Measurements from ENCODE around the gene PPP6R2. TPM values are rescaled to one million over a fixed set of nuclear protein-coding genes. Genes with fewer than 3 reads are reported as not detected.

The PPP6R2 gene
- total RNA-seq, 2 experiments from 2014 or later: 56.5 to 58.9 TPM

- ChIA-PET POLR2A (interaction anchor here (0.5 to 2.1 kb wide), 3 partner anchors 13 to 223 kb away, joined by 3 to 9 read pairs (median 4); partner anchors contain the start of gene SCO2), CTCF (no interaction called here)
- DNase-seq: no peak
- Mint-ChIP-seq H3K4me3 (no peak overlapping the region), H3K27me3 (peaks cover 6% of the 10 kb centered on the region), H3K27ac (no peak overlapping the region), H3K4me1 (peaks cover 19% of the 10 kb centered on the region), H3K9me3 (no peaks in the 10 kb centered on the region), H3K36me3 (ENCODE audit: low read depth) (no peaks in the 10 kb centered on the region)
These were observed 41.0 kb upstream of the PPP6R2 start for GRCh38 chr22:50302041-50302541.

GRCh38 chr22:50302564-50302963, 40.6 kb upstream of the PPP6R2 start:
- POLR2A ChIA-PET: interaction anchor here (0.5 to 2.1 kb wide), 3 partner anchors 13 to 223 kb away, joined by 3 to 9 read pairs (median 4); partner anchors contain the start of gene SCO2
- CTCF ChIA-PET: no interaction called here

GRCh38 chr22:50303515-50303847, 39.6 kb upstream of the PPP6R2 start:
- Mint-ChIP-seq H3K36me3 (ENCODE audit: low read depth) (no peaks in the 10 kb centered on the region), H3K4me1 (peaks cover 20% of the 10 kb centered on the region), H3K4me3 (no peak overlapping the region), H3K27me3 (peaks cover 6% of the 10 kb centered on the region), H3K9me3 (no peaks in the 10 kb centered on the region), H3K27ac (no peak overlapping the region)
- ChIA-PET POLR2A (interaction anchor here (1.0 kb wide), 1 partner anchor 23 kb away, joined by 3 read pairs; the partner anchor contains the start of gene DENND6B), CTCF (interaction anchor here (1.1 to 1.7 kb wide), 2 partner anchors 22 to 27 kb away, joined by 5 to 6 read pairs; no protein-coding TSS in a partner anchor)
- DNase-seq: no peak

More at GRCh38 chr22:50302564-50302963, 40.6 kb upstream of the PPP6R2 start:
- Mint-ChIP-seq H3K36me3 (ENCODE audit: low read depth) (no peaks in the 10 kb centered on the region), H3K4me3 (no peak overlapping the region), H3K9me3 (no peaks in the 10 kb centered on the region), H3K27ac (no peak overlapping the region), H3K27me3 (peaks cover 6% of the 10 kb centered on the region), H3K4me1 (peaks cover 19% of the 10 kb centered on the region)
- no peak for DNase-seq

GRCh38 chr22:50303848-50304527, 39.1 kb upstream of the PPP6R2 start:
- Mint-ChIP-seq H3K27ac (no peak overlapping the region), H3K27me3 (peaks cover 9% of the 10 kb centered on the region), H3K36me3 (ENCODE audit: low read depth) (no peaks in the 10 kb centered on the region), H3K4me1 (peaks cover 23% of the 10 kb centered on the region), H3K4me3 (no peak overlapping the region), H3K9me3 (no peaks in the 10 kb centered on the region)
- POLR2A ChIA-PET: interaction anchor here (1.0 kb wide), 1 partner anchor 23 kb away, joined by 3 read pairs; the partner anchor contains the start of gene DENND6B
- CTCF ChIA-PET: interaction anchor here (1.1 to 1.7 kb wide), 3 partner anchors 10 to 28 kb away, joined by 3 to 6 read pairs (median 5); no protein-coding TSS in a partner anchor
- DNase-seq: no peak

GRCh38 chr22:50304528-50305392, 38.4 kb upstream of the PPP6R2 start:
- no peaks in the 10 kb centered on the region for H3K36me3 Mint-ChIP-seq (ENCODE audit: low read depth)

GRCh38 chr22:50305393-50305922, 37.7 kb upstream of the PPP6R2 start:
- Mint-ChIP-seq H3K4me1 (peaks cover 23% of the 10 kb centered on the region), H3K9me3 (no peaks in the 10 kb centered on the region), H3K36me3 (ENCODE audit: low read depth) (no peaks in the 10 kb centered on the region), H3K4me3 (peak overlapping the region; percentile 69), H3K27me3 (peaks cover 9% of the 10 kb centered on the region), H3K27ac (no peak overlapping the region)
- DNase-seq: no peak
- ChIA-PET CTCF (interaction anchor here (1.3 kb wide), 2 partner anchors 12 to 19 kb away, joined by 3 read pairs; no protein-coding TSS in a partner anchor), POLR2A (interaction anchor here (1.6 kb wide), 1 partner anchor 12 kb away, joined by 4 read pairs; no protein-coding TSS in a partner anchor)

More at GRCh38 chr22:50304528-50305392, 38.4 kb upstream of the PPP6R2 start:
- CTCF ChIA-PET: interaction anchor here (1.1 to 1.7 kb wide), 3 partner anchors 11 to 29 kb away, joined by 3 to 6 read pairs (median 5); no protein-coding TSS in a partner anchor
- H3K27ac Mint-ChIP-seq: no peak overlapping the region
- DNase-seq: no peak
- peaks cover 23% of the 10 kb centered on the region for H3K4me1 Mint-ChIP-seq
- H3K9me3 Mint-ChIP-seq: no peaks in the 10 kb centered on the region
- POLR2A ChIA-PET: interaction anchor here (1.6 kb wide), 1 partner anchor 11 kb away, joined by 4 read pairs; no protein-coding TSS in a partner anchor
- H3K4me3 Mint-ChIP-seq: no peak overlapping the region
- peaks cover 9% of the 10 kb centered on the region for H3K27me3 Mint-ChIP-seq

GRCh38 chr22:50305923-50306566, 37.1 kb upstream of the PPP6R2 start:
- H3K4me1 Mint-ChIP-seq: peaks cover 23% of the 10 kb centered on the region
- DNase-seq: peak; percentile 38
- peaks cover 9% of the 10 kb centered on the region for H3K27me3 Mint-ChIP-seq
- ChIA-PET POLR2A (interaction anchor here (0.8 to 1.6 kb wide), 2 partner anchors 12 kb away, joined by 3 to 4 read pairs; no protein-coding TSS in a partner anchor), CTCF (interaction anchor here (0.6 to 1.3 kb wide), 2 partner anchors 18 to 88 kb away, joined by 3 to 4 read pairs; no protein-coding TSS in a partner anchor)
- peak overlapping the region; percentile 54 for H3K27ac Mint-ChIP-seq
- H3K9me3 Mint-ChIP-seq: no peaks in the 10 kb centered on the region
- H3K4me3 Mint-ChIP-seq: peak overlapping the region; percentile 69
- no peaks in the 10 kb centered on the region for H3K36me3 Mint-ChIP-seq (ENCODE audit: low read depth)

GRCh38 chr22:50306753-50307749, 36.1 kb upstream of the PPP6R2 start, which contains the start of gene PLXNB2:
TSS of gene PLXNB2 (minus strand) at chr22:50307646. CDS start at chr22:50290584, 17,062 bp downstream.
- peak within 1 kb of the TSS; percentile 69 for H3K4me3 Mint-ChIP-seq
- POLR2A ChIA-PET: interaction anchor here (0.8 to 1.4 kb wide), 4 partner anchors 13 to 35 kb away, joined by 3 to 4 read pairs (median 3); no protein-coding TSS in a partner anchor
- H3K4me1 Mint-ChIP-seq: peaks cover 23% of the 10 kb centered on the region
- CTCF ChIA-PET: interaction anchor here (0.6 to 1.3 kb wide), 2 partner anchors 17 to 87 kb away, joined by 3 to 4 read pairs; no protein-coding TSS in a partner anchor
- H3K9me3 Mint-ChIP-seq: no peaks in the 10 kb centered on the region
- H3K27ac Mint-ChIP-seq: no peak within 1 kb of the TSS
- peaks cover 9% of the 10 kb centered on the region for H3K27me3 Mint-ChIP-seq
- H3K36me3 Mint-ChIP-seq (ENCODE audit: low read depth): no peaks in the 10 kb centered on the region
- DNase-seq: peak; percentile 51

GRCh38 chr22:50307890-50308596, 35.1 kb upstream of the PPP6R2 start:
- Mint-ChIP-seq H3K9me3 (no peaks in the 10 kb centered on the region), H3K4me1 (peaks cover 23% of the 10 kb centered on the region), H3K4me3 (no peak overlapping the region), H3K27me3 (peaks cover 9% of the 10 kb centered on the region), H3K27ac (no peak overlapping the region), H3K36me3 (ENCODE audit: low read depth) (no peaks in the 10 kb centered on the region)
- ChIA-PET POLR2A (interaction anchor here (1.1 to 1.4 kb wide), 3 partner anchors 15 to 34 kb away, joined by 3 to 4 read pairs (median 3); no protein-coding TSS in a partner anchor), CTCF (no interaction called here)
- no peak for DNase-seq

GRCh38 chr22:50308597-50308935, 34.6 kb upstream of the PPP6R2 start:
- Mint-ChIP-seq H3K4me1 (peaks cover 24% of the 10 kb centered on the region), H3K27ac (no peak overlapping the region), H3K9me3 (no peaks in the 10 kb centered on the region), H3K4me3 (peak overlapping the region; percentile 44), H3K36me3 (ENCODE audit: low read depth) (no peaks in the 10 kb centered on the region), H3K27me3 (peaks cover 9% of the 10 kb centered on the region)
- no peak for DNase-seq
- POLR2A ChIA-PET: interaction anchor here (1.4 kb wide), 1 partner anchor 15 kb away, joined by 3 read pairs; no protein-coding TSS in a partner anchor
- CTCF ChIA-PET: interaction anchor here (0.8 to 1.2 kb wide), 2 partner anchors 19 to 64 kb away, joined by 3 read pairs; partner anchors contain the start of gene TUBGCP6

Data from activated CD4-positive, alpha-beta memory T cell treated with anti-CD3 and anti-CD28 coated beads, Interleukin-2, amount 10 ng/mL, durations not matched to agents 7 days and 5 days (primary cell).